Stimulated activated CD4-positive, alpha-beta T cell treated with anti-CD3 and anti-CD28 coated beads, Interleukin-15, amount 100 ng/mL, for 1 hour (primary cell): ENCODE results near the gene FAF2.

Source experiments
- DNase-seq, 2 donors: peaks; one replicate each; pipeline ENCODE4 v3.0.0-alpha.2; 2020; ENCODE audit warnings: low read depth in 1 of 2, low spot score in 1 of 2

The FAF2 gene

DNA sequence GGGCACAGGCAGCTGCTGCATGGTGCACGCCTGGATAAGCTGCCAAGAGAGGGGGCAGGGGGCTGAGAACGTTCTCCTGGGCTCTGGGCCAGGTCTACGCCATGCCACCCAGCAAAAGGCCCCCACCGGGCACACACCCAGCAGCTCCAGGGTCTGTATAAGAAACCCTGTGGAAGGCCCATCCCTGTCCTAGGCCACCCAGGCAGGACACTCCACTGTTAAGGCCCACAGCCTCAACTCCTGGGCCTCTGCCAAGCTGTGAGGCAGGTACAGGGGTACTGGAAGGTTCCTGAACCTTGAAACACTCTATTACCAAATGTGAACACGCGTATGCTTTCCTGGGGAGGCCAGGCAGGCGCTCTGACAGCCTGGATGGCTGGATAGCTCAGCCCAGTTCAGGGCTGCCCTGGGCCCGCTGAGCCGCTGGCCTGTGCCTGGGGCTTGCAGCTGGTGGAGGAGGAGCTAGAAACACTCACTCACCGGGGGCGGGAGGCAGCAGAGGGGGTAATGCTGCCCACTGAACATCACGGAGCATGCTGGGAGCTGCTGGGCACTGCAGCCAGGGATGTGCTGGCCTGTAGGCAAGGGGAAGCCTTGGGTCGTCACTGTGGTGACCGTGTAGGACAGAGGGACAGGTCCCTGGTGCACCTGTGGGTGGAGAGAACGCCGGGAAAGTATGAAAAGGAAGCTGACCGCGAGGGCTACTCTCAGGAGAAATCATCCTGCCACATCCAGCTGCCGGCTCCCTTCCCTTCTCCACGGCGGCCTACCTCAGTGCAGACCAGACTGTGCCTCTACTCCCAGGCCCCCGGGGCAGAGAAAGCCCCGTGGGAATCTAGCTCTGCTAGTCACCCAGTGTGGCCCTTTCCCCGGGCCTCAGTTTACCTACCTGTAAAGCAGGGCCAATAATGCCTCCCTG is 83.1 kb downstream of the FAF2 start:
- DNase-seq = no peak

DNA sequence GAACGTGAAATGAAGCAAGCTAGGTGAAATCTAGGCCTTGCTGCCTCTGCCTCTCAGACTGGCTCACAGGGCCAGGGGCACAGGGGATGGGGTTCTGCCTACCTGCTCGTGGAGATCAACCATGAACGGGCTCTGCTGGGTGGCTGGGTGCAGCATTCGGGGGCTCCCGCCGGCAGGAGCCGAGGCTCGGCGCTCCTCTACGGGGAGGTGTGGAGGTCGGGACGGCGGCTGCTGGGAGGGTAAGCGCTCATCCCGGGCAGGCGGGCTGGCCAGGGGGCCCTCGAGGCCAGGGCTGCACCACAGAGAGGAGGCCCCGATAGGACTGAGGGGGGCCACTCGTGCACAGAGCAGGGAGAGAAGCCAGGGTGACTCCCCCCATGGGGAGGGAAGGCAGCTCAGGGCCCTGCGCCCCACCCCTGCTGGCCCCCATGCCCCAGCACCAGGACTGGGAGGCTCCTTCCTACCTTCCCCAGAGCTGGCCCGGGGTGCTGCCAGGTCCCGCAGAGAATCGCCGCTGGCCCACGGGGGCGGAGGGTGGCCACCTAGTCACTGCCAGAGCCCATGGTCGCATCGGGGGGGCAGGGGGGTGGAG is 83.8 kb downstream of the FAF2 start:
- no peak for DNase-seq

DNA sequence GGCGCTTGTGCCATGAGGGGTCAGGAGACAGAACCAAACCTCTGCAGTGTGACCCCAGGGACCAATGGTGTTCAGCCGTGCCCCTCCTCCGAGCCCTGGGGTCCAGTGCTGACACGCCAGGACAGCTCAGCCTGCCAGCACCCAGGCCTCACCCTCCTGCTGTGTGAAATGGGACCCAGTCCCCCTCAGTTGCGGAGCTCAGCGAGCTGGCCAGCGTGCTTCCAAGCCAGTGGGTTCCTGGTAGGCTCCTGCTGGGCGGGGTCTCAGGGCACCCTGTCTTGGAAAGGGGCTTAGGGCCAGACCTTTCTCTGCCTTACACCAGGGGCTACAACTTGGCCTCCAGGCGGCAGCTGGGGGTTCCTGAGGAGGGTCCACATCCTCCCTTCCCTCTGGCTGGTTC is 84.6 kb downstream of the FAF2 start:
- DNase-seq = no peak

- DNase-seq = no peak
Observed at GRCh38 chr5:176533390-176533789, 85.2 kb downstream of the FAF2 start.

DNA sequence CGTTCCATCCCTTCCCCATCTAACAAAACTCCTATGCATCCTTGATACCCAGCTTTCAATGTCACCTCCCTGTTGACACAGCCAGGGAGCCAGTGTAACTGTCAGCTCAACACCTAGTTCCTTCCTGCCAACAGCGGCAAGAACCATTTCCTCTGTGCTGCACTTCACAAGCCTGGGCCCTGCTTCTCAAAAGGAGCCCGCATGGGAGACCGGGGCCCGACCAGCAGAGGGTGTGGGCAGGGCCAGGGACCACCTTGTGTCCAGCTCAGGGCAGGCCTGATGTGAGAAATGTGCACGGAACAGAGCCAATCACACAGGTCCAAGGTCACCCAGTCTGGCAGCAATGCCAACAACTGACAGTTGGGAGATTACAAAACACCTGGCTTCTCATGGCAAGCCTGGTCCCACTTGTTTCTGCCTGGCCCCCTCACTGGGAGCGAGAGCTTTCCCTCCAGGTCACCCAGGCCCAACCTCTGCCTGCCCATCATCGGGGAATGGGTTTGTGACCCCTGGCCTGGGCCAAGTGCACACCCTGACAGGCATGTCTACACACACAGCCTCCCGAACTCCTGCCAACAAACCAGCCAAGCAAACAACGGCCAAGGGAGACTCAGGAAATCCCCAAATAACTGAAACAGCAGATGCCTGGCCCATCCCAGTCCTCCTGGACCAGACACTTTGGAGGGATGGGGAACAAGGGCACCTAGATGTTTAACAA is 85.9 kb downstream of the FAF2 start:
- DNase-seq = no peak

DNA sequence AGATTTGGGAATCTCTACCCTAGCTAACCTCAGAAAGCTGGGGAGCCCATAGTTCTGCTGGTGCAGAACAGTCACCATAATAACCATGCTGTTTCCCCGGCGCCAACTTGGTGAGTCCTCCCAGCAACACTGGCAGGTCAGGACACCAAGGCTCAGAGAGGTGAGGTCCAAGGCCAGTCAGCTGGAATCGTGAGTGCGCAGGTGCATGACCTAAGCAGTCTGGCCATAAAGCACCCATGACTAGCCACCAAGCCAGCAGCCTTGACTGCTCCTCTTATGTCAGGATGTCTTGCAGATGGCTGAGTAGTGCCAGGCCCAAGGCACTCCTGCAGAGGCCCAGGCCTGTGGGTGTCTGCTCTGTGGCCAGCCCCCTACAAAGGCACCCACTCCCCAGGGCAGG is 86.5 kb downstream of the FAF2 start:
- no peak for DNase-seq

GRCh38 chr5:176535101-176535663 is 87.0 kb downstream of the FAF2 start:
- no peak for DNase-seq

DNA sequence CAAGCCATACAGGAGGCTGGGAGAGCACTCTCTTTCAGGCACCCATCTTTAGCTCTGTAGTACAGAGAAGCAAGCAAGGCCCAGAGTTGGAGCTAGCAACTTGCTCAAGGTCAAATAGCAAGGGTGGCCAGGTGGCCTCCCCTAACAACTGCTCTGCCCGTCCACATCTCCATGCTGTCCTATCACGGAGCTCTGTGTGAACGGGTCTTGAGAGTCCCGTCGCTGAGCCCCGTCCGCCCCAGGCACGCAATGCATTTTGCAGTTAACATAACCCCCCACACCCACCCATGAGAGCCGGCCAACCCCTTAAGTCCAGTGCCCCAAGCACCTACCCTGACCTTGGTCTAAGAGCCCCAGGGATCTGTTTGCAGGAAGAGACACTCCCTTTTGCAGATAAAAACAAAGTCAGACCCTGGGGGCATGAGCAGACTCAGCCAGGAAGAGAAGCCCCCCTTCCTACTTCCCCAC is 87.5 kb downstream of the FAF2 start:
- no peak for DNase-seq

DNA sequence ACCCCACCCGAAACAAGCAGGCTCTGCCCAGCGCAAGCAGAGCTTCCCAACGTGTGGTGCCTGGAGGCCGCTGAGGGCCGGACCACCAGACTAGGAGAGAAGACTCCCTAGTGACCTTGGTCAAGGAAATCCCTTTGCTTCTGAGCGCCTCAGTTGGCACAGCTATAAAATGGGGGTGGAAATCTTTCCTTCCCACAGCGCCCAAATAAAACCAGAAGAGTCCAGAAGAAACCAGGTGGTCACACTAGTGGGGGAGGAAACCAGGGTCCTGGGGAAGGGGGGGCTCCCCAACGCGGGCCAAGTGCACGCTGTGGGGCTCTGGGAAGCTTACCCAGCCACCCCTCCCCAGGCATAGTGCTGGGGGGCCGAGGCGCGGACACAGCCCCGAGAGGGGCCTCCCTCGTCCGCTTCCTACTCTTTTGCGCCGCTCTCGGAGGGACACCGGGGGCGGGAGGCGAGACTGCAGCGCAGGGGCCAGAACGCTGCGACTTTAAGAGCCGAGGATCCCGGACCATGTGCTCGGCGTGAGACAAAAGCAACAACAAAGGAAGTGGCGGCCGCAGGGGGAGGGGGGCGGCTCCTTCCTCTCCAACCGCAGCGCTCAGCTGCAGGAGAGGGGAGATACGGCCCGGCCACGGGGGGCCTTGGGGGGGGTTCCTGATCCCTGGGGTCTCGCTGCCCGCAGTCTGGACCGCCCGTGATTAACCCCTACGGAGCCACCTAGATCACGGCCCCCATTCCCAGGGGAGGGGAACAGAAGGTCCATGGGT is 88.1 kb downstream of the FAF2 start:
- peak; percentile 60 to 63 for DNase-seq

DNA sequence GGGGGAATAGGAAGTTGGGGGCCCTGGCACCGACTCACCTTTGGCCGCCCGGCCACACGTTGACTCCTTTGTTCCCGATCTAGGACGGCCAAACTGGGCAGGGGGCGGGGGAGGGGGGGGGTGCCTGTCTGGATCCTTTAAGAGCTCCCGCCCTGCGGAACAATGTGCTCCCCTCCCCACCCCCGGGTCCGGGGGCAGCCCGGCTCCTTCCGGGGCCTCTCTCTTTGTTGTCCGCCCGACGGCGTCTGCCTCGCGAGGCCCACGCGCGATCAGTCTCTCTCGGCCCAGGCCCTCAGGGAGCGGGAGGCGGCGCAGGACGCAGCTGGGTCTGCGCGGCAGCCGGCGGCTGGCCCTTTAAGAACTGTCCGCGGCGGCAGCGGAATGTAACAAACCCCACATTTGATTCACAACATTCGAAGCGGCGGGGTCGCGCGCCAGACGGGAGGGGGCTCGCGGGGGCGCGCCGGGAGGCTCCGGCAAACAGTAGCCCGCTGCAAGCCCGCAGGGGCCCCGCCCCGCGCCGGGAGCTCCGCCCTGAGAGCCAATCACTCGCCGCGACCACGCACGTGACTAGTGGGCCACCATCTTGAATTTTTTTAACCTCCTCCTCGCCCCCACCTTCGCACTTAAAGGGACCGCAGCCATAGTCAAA is 88.8 kb downstream of the FAF2 start, which contains the start of gene RNF44:
Gene RNF44, minus strand, starts transcription at position 501 of the 652 bp plus-strand sequence. CDS start 4,930 bp downstream, outside the sequence.
- peak; percentile 97 to 98 for DNase-seq

- peak; percentile 85 to 93 for DNase-seq
Observed at GRCh38 chr5:176537554-176538229, 89.5 kb downstream of the FAF2 start.

DNA sequence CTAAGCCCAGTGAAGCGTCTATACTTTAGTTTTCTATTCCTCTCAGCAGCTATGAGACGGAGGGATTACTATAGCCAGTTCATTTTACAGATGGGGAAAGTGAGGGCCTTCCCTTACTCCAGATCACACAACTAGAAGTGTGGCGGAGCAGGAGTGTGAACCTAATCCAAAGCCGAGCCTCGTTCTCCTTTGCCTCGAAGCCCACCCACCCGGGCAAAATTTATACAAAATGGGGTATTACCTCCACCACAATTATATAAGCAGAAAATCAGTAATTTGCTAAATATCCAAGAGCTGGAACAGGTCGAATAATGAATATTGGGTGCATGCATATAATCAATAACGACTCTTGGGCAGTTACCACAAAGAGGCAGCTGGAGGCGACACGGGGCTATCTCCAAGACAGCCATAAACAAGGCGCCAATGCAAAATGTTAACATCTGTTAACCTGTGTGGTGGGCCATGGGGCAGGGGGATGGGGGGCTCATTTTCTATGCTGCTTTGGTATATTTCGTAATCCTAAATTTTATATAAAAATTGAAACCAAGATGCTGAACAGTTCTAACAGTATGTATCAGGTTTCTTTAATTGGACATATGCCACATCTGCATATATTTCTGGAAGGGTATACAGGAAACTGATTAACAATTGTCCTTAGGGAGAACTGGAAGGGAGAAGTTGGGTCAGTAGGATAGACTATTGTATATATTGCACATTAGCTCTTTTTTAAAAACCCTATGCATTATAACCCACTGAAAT is 90.2 kb downstream of the FAF2 start:
- no peak for DNase-seq

GRCh38 chr5:176538989-176539384 is 90.8 kb downstream of the FAF2 start:
- no peak for DNase-seq

DNA sequence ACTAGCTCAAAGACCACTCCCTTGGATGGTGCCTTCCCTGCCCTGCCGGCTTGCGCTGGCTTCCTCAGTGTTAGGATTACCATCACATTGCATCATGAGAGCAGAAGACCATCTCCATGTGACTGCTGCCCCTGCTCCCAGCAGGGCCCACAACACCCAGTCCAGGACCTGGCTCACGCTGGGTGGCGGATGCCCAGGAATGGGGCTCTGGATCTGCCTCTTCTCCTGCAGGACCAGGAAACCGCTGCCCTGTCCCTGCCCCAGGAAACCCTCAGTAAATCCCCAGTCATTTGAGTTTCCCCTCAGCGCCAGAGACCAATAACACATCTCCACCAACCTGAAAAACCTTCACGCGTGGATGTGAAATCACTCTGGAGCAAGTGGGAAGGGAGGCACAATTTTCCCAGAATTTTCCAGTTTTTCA is 92.3 kb downstream of the FAF2 start:
- no peak for DNase-seq

GRCh38 chr5:176540956-176541337 is 92.8 kb downstream of the FAF2 start:
- DNase-seq = no peak

DNA sequence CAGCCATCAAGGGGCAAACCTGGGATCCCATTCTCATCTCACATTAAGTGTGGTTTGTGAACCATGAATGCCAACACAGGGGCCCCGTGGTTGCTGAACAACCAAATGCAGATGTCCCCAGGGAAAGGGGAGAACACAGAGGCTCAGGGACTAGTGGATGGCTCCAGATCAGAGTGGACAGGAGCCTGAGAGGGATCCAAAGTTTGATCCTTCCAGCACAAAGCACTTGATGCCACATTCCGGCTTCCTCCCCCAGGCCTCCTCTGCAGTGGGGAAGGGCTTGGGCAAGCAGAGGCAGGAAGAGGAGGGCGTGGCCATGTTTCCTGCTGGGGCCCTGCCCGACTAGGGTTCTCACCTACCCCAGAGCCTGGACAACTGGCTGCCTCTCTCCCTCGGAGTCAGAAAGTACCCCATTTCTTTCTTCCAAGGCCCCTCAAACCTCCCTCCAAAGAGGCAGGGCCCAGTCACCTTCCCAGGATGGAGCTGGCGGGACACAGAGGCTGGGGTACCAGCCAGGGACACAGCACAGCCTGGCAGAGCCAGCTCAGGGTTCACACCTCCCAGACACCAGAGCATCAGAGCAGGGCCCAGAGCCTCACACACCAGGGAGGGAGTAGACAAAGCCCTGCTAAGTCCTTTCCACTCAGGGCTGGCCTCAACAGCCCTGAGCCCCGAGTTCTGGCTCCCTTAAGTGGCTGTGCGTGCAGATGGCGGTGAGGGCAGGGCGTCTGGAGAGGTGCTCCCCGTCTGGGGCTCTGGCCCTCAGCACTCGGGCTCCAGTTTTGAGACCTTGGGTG is 93.4 kb downstream of the FAF2 start:
- peak in 1 of 2 donors; percentile 43 for DNase-seq

- DNase-seq = peak; percentile 43 to 57
Observed at GRCh38 chr5:176542135-176542595, 94.0 kb downstream of the FAF2 start.
